Right kidney (tissue), 1 donor: ENCODE measurements around the gene LSS.
"Not testable (repeated sequence)": the region's sequence is repeated elsewhere in the genome, so short reads cannot be mapped to it uniquely, and the experiment has no call there.

Source experiments
- DNase-seq: peaks from one replicate; pipeline ENCODE4 v3.0.0-alpha.2; 2016

Gene LSS

GRCh38 chr21:46171996-46172862, 56.3 kb downstream of the LSS start:
- no peak for DNase-seq

GRCh38 chr21:46171585-46171984, 57.0 kb downstream of the LSS start:
- DNase-seq: no peak

- not testable (repeated sequence) for DNase-seq
Measured at GRCh38 chr21:46170436-46171193, 58.0 kb downstream of the LSS start.

- DNase-seq: no peak
Measured at GRCh38 chr21:46168659-46169386, 59.8 kb downstream of the LSS start.

GRCh38 chr21:46168238-46168637, 60.3 kb downstream of the LSS start:
- DNase-seq: no peak

GRCh38 chr21:46165098-46165497, 63.5 kb downstream of the LSS start:
- DNase-seq: no peak

- DNase-seq: no peak
Measured at GRCh38 chr21:46163380-46163779, 65.2 kb downstream of the LSS start.

GRCh38 chr21:46161633-46162592, 66.7 kb downstream of the LSS start:
- no peak for DNase-seq

GRCh38 chr21:46160907-46161632, 67.5 kb downstream of the LSS start:
- no peak for DNase-seq

- DNase-seq: no peak
Measured at GRCh38 chr21:46160657-46160906, 68.0 kb downstream of the LSS start.

- DNase-seq: no peak
Measured at GRCh38 chr21:46159841-46160656, 68.5 kb downstream of the LSS start.

- DNase-seq: no peak
Measured at GRCh38 chr21:46159390-46159789, 69.2 kb downstream of the LSS start.

- no peak for DNase-seq
Measured at GRCh38 chr21:46158666-46159300, 69.8 kb downstream of the LSS start.

GRCh38 chr21:46157987-46158451, 70.6 kb downstream of the LSS start:
- no peak for DNase-seq

GRCh38 chr21:46157396-46157986, 71.1 kb downstream of the LSS start:
- DNase-seq: no peak

- DNase-seq: no peak
Measured at GRCh38 chr21:46156678-46157077, 71.9 kb downstream of the LSS start.

GRCh38 chr21:46156378-46156645, 72.3 kb downstream of the LSS start:
- no peak for DNase-seq

GRCh38 chr21:46155514-46156377, 72.8 kb downstream of the LSS start, which contains the start of gene FTCD:
Gene FTCD (minus strand): TSS chr21:46155579. CDS start chr21:46155523, 56 bp downstream.
- no peak for DNase-seq
